Heart left ventricle (tissue), 16 donors: Measurements from ENCODE around the gene EGFL8. TPM values are rescaled to one million over a fixed set of nuclear protein-coding genes. Genes with fewer than 3 reads are reported as not detected.
A peak's percentile ranks its signal among the peaks of the same experiment; 100 is the strongest.

ENCODE experiments used
- ATAC-seq, 4 donors: fragments of 200-7000 bp; cut with Tn5 transposase; one replicate each; pipeline ENCODE4 v1.9.1; 2020 to 2022; ENCODE audit warnings: moderate library complexity in 4 of 4, mild to moderate bottlenecking in 3 of 4, moderate number of reproducible peaks in 1 of 4
- DNase-seq, 5 donors: peaks; one replicate each; pipeline ENCODE4 v3.0.0-alpha.2; 2020
- H3K27ac ChIP-seq, 12 donors: fragments of 200-600 bp; sonication (generic) in 4 of 12; one replicate each; pipeline versions ENCODE4 v1.5.0 to v1.8.0; 2016 to 2022; ENCODE audit warnings: mild to moderate bottlenecking in 2 of 12
- H3K27me3 ChIP-seq, 9 donors: fragments of 200-600 bp; sonication (generic) in 2 of 9; one replicate each; pipeline versions ENCODE4 v1.5.1 to v1.8.0; 2016 to 2022; ENCODE audit warnings: mild to moderate bottlenecking in 3 of 9
- H3K36me3 ChIP-seq, 9 donors: fragments of 200-600 bp; sonication (generic) in 2 of 9; one replicate each; pipeline versions ENCODE4 v1.5.0 to v1.8.0; 2018 to 2022; ENCODE audit warnings: mild to moderate bottlenecking in 2 of 9
- H3K4me1 ChIP-seq, 12 donors: fragments of 200-600 bp; sonication (generic) in 4 of 12; one replicate each; pipeline versions ENCODE4 v1.5.0 to v1.8.0; 2016 to 2022; ENCODE audit warnings: mild to moderate bottlenecking in 3 of 12
- H3K4me3 ChIP-seq, 12 donors: fragments of 200-600 bp; sonication (generic) in 4 of 12; one replicate each; pipeline versions ENCODE4 v1.5.0 to v1.8.0; 2017 to 2022; ENCODE audit warnings: mild to moderate bottlenecking in 9 of 12, moderate library complexity in 4 of 12
- H3K9me3 ChIP-seq, 12 donors: fragments of 200-600 bp; sonication (generic) in 4 of 12; one replicate each; pipeline versions ENCODE4 v1.5.0 to v1.8.0; 2016 to 2022; ENCODE audit warnings: mild to moderate bottlenecking in 1 of 12
- CTCF ChIP-seq, 12 donors: fragments of 200-600 bp; sonication (generic) in 4 of 12; IDR thresholded peaks; one replicate each; pipeline versions ENCODE4 v1.5.0 to v1.8.0; 2018 to 2022; ENCODE audit warnings: antibody characterized with exemption in 12 of 12, mild to moderate bottlenecking in 5 of 12
- POLR2A ChIP-seq, 2 donors: fragments of 450-650 bp; IDR thresholded peaks; one replicate each; pipeline ENCODE4 v1.6.1; 2017; ENCODE audit warnings: antibody characterized with exemption in 2 of 2, mild to moderate bottlenecking in 2 of 2, moderate library complexity in 2 of 2
- WGBS, 4 donors: extraction: QIAGEN DNeasy Blood & Tissue Kit in 2 of 4; methylation state at CpG; one replicate each; pipeline versions ENCODE4 v1.1.5 to v1.1.7; 2013 to 2018; 5-methylcytosine and 5-hydroxymethylcytosine counted together
- intact Hi-C, 10 donors: fragments of 100-400 bp; cut with DNase I; formaldehyde crosslinking; loops; one replicate each; pipeline versions ENCODE4 v1.11.1 to v1.14.2; 2022
- polyA plus RNA-seq, 2 donors: library from polyadenylated mRNA; stranded (reverse); fragments of 200-250 nt; gene quantifications; one replicate each; pipeline ENCODE4 v1.2.3, GENCODE V29; 2013
- total RNA-seq, 9 donors: library from RNA; depleted of rRNA in 2 of 9; stranded (reverse); fragments of >200 nt in 2 of 9; fragmentation: NEBNext Ultra II Directional in 3 of 9; extraction: Animal tissue kit (Norgen Biotek cat#: 25700) in 3 of 9; gene quantifications; one replicate each; pipeline versions ENCODE4 v1.1.0 to v1.2.4, GENCODE V29; 2016 to 2023
- donor health status: ischemic (EF 13 %, LVEDD 7.1; RV severe dilation, severe dysfunction).
- donor health status: healthy with polysubstance abuse.
- donor health status: DM: no; HTN: yes; CAD: no.
- donor health status: DM: no; HTN: no; CAD: no.
- donor health status: ischemic (EF 25% LVEDD 6.9; RV normal size, moderate dysfunction).
- donor health status: ischemic (EF 25% LVEDD 5.7; RV mildly dilated, moderate dysfunction).
- donor health status: healthy.
- donor health status: DM: yes; HTN: yes; CAD: no.
- donor health status: ischemic (EF 35%, LVEDD 5.7; RV mildly dilated, moderate dysfunction).
- donor health status: nonischemic (EF 11% LVEDD 7.7; RV severe dilation, severe dysfunction).
- donor health status: DM: yes; HTN: yes; CAD: no.
- donor health status: PGD.
- donor health status: ischemic (EF 29% LVEDD 5.4; RV normal size, mild dysfunction).
- donor health status: nonischemic (EF 23%, LVEDD 6.1; RV moderate dilation, normal function).

The EGFL8 gene
- total and polyA plus RNA-seq, 11 donors = 2.4 to 11.2 (median 6.1) TPM

GRCh38 chr6:32188381-32189068 is 24.1 kb downstream of the EGFL8 start:
- Histone ChIP-seq H3K9me3 (no peaks in the 10 kb centered on the region), H3K36me3 (peaks cover 0 to 33% (median 21%) of the 10 kb centered on the region in 9 donors), H3K27ac (peak overlapping the region; percentile 90 to 100 (median 97)), H3K4me1 (peaks cover 4 to 84% (median 64%) of the 10 kb centered on the region in 12 donors), H3K27me3 (no peaks in the 10 kb centered on the region), H3K4me3 (peak overlapping the region in 11 of 12 donors; percentile 59 to 93 (median 81))
- TF ChIP-seq CTCF (IDR thresholded peaks at IDR 0.05) (no peak), POLR2A (IDR thresholded peaks at IDR 0.05) (no peak)
- no peak for ATAC-seq
- WGBS, 4 donors = 13 to 27% (median 20%) methylated on average over 10 to 13 of the region's 13 CpGs
- intact Hi-C loops = no loop called here
- peak in 1 of 5 donors; percentile 26 for DNase-seq

- TF ChIP-seq CTCF (IDR thresholded peaks at IDR 0.05) (no peak), POLR2A (IDR thresholded peaks at IDR 0.05) (no peak)
- DNase-seq (no peak), ATAC-seq (no peak)
- Histone ChIP-seq H3K4me3 (peak overlapping the region; percentile 59 to 93 (median 80)), H3K27me3 (no peaks in the 10 kb centered on the region), H3K27ac (peak overlapping the region; percentile 90 to 100 (median 97)), H3K36me3 (peaks cover 0 to 29% (median 19%) of the 10 kb centered on the region in 9 donors), H3K9me3 (no peaks in the 10 kb centered on the region), H3K4me1 (peaks cover 0 to 82% (median 57%) of the 10 kb centered on the region in 12 donors)
- WGBS, 4 donors = 1 to 5% (median 2%) methylated on average over 8 to 10 of the region's 10 CpGs
- intact Hi-C loops = no loop called here
Observed at GRCh38 chr6:32189069-32189741, 24.8 kb downstream of the EGFL8 start.

DNA sequence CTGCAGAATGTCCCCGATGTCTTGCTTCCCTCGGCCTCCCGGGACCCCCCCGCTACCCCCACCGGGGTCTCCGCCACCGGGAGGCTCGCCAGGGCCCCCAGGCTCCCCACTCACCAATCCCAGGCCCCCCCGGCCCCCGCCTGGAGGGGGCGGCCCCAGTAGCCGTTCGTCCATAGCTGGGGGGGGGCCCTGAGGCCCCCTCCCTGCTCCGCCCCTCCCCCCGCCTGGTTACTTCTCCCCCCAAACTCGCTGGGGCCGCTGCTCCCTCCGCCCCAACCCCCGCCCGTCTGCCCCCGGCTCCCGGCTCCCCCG is 25.3 kb downstream of the EGFL8 start:
- H3K9me3 ChIP-seq = no peaks in the 10 kb centered on the region
- ATAC-seq = peak in 3 of 4 donors; percentile 1 to 4 (median 1)
- no peak for DNase-seq
- H3K27me3 ChIP-seq = no peaks in the 10 kb centered on the region
- 10 to 22% (median 15%) methylated on average over 11 to 23 of the region's 23 CpGs; no CpG with 5 or more reads in 1 of the 4 donors for WGBS, 4 donors
- intact Hi-C loops = loop anchor here in 3 of 10 donors (5.0 to 10.0 kb wide), 3 partner anchors 62 to 1015 kb away; partner anchors contain the start of genes ATF6B (in 1 of the 3), HSD17B8 (in 1 of the 3), RING1 (in 1 of the 3) and RXRB (in 1 of the 3)
- peaks cover 0 to 27% (median 19%) of the 10 kb centered on the region in 9 donors for H3K36me3 ChIP-seq
- peak overlapping the region; percentile 59 to 93 (median 80) for H3K4me3 ChIP-seq
- TF ChIP-seq POLR2A (IDR thresholded peaks at IDR 0.05) = no peak
- no peak for TF ChIP-seq CTCF (IDR thresholded peaks at IDR 0.05)
- H3K27ac ChIP-seq = peak overlapping the region; percentile 90 to 100 (median 97)
- H3K4me1 ChIP-seq = peaks cover 0 to 82% (median 55%) of the 10 kb centered on the region in 12 donors
